Central memory CD4-positive, alpha-beta T cell (primary cell): ENCODE data around the gene JMY.

Experiments used
- DNase-seq: peaks from one replicate; pipeline ENCODE4 v3.0.0; 2022

Gene JMY

GRCh38 chr5:79295029-79295428 lies 59.1 kb downstream of the JMY start:
- no peak for DNase-seq

- no peak for DNase-seq
These were observed 61.7 kb downstream of the JMY start for GRCh38 chr5:79297661-79298060.

GRCh38 chr5:79301046-79301712 lies 65.2 kb downstream of the JMY start:
- no peak for DNase-seq

GRCh38 chr5:79302454-79302853 lies 66.5 kb downstream of the JMY start:
- no peak for DNase-seq

GRCh38 chr5:79305706-79306105 lies 69.8 kb downstream of the JMY start:
- DNase-seq = no peak

GRCh38 chr5:79318935-79319614 lies 83.1 kb downstream of the JMY start:
- no peak for DNase-seq

GRCh38 chr5:79329453-79329852 lies 93.5 kb downstream of the JMY start:
- no peak for DNase-seq

GRCh38 chr5:79330071-79330470 lies 94.1 kb downstream of the JMY start:
- no peak for DNase-seq

GRCh38 chr5:79333852-79334557 lies 98.1 kb downstream of the JMY start:
- no peak for DNase-seq

GRCh38 chr5:79346420-79346824 lies 110.5 kb downstream of the JMY start:
- DNase-seq = no peak

- no peak for DNase-seq
These were observed 113.1 kb downstream of the JMY start for GRCh38 chr5:79349047-79349446.

- no peak for DNase-seq
These were observed 114.0 kb downstream of the JMY start for GRCh38 chr5:79349881-79350280.

- DNase-seq = no peak
These were observed 121.5 kb downstream of the JMY start for GRCh38 chr5:79357398-79357797.
